HG03575 (cell line): ENCODE data around the gene UBASH3B.

Experiments used
- ATAC-seq: cut with Tn5 transposase; IDR thresholded peaks from one replicate; pipeline ENCODE4 v1.9.1; 2021; ENCODE audit not compliant: unreplicated experiment, insufficient number of reproducible peaks, low FRiP score; ENCODE audit errors: extremely low read depth

UBASH3B gene

DNA sequence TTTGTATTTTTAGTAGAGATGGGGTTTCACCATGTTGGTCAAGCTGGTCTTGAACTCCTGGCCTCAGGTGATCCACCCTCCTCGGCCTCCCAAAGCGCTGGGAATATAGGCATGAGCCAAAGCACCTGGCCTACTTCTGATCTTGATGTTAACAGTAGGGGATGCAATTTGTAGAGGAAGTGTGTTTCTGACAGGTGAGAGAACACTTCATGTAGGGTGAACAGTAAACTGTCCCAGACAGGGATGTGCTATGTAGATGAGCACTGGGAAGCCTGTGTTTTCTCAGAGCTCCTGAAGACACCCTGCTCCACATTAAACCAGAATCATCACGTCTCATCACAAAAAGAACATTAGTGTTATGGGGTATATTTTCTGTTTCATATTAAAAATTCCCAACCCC lies 45.1 kb downstream of the UBASH3B start:
- ATAC-seq, result no peak

DNA sequence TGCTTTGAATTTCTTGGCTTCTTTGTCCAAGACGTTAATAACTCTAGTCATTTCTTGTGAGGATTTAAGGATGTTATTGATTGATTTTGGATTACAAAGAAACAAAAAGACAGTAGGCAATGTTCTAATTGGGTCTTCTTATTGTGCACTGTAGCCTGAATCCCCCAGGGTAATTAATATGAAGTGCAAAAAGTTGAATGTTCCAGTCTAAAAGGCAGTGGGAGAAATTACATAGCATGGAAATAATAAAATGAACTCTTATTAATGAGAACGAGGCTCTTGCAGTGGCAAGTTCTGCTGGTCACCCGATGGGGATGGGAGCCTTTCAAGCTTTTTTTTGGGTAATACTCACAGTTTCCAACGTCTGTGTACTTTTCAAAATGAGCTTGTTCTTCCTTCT lies 45.6 kb downstream of the UBASH3B start:
- no peak for ATAC-seq

DNA sequence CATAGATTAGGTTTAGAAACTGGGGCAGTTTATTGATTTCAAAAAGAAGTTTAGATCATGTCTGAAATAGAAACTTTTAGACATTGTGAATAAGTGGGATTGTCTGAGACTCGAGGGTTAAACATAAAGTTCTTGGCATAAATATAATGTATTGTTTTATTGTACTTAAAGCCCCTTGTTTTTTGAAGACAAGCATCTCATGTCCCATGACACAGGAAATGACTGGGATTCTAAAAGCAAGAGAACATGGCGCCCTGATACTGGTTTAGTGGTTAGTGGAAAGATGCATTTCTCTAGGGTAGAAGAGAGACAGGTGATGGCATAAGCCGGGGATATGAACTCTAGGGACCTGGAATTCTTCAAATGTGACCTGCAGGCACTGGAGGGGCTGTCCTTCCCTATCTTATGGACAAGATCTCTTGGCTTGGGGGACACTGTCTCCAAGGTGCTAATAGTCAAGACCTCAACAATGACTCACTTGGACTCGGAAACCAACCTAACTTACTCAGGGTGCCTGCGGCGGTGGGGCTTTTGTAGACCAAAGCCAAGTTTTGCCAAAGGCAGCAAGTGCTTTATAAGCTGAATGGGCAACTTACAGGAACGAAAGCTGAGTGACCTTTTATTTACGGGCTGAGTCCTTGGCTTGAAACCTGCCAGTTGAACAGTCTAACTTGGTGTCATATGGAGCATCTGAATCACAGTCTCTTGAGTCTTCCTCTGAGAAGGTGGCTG lies 48.2 kb downstream of the UBASH3B start:
- ATAC-seq, result no peak

DNA sequence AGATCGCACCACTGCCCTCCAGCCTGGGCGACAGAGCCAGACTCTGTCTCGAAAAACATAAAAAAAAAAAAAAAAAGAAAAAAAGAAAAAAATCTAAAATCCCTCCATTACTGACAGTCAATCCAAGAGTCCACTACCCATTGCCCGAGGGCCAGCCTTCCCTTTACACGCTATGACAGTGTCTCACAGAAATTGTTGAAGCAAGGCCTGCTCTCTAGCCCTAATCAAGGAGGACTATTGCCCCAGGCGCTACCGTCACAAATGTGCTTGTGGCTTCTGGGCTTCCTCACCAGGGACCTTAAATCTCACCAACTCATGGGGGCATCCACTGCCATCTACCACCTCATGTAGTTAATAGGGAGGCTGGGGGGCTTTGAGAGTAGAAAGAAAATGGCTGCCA lies 49.9 kb downstream of the UBASH3B start:
- no peak for ATAC-seq

DNA sequence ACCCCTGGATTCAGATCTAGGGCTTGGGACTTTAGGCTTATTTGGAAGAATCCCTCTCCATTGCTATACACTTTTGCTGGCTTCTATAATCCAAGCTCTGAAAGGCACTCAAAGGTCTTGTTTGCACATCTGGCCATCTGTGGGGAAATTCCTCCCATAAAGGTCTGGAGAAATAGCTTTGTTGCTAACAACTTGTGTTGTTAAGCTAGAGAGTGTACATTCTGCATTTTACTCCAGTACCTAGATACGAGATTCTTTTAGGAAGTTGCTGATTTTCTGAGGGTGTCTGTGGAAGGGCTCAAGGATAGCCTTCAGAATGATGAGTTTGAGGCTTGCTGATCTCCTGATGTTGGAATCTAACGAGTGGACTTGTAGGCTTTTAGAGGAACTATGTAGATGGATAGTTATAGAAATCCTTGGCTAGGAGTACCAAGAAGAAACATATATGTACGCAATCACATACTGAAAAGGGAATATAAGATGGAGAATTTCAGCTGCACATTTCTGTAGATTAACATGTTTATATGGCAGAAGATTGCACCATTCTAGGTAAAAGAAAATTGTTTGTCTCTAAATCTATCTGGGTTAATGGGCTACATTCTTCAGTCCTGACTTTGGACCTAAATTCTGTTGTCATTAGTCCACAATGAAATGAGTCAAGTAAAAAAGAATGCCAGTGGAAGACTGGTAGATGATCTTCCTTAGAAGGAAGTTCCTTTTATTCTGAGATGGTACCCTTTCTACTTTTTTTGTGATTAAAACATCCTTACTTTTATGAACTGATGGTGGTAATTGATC lies 51.0 kb downstream of the UBASH3B start:
- no peak for ATAC-seq

DNA sequence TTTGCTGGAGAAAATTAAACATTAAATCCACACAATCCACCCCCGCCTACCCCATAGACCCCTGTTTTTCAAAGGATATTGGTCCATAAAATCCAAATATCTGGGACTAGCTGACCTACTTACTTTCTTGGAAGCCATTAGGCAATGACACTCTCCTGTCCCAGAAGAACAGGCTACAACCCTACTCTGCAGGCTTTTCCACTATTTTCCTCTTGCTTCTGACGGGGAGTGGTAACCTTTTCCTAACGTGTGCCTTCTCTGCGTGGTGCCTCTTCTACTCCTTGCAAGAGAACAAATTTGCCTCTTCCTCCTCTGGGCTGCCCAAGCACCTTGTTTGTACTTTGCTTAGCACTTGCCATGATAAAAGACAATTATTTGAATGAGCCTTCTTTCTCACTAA lies 51.6 kb downstream of the UBASH3B start:
- ATAC-seq, result no peak

DNA sequence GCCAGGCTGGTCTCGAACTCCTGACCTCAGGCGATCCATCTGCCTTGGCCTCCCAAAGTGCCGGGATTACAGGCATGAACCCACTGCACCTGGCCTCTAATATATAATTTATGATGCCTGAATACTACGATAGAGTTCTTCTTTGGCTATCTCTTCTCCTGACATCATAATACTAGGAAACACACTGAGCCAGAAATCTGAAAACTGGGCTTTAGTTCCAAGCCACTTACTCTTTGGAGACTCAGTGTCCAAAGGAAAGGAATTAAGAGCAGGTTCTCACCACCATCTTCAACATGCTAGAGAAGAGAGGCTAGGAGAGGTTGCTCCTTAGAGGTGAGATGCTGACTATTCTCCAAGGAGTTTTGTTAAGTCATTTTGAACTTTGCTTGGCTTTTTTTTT lies 52.4 kb downstream of the UBASH3B start:
- ATAC-seq, result no peak

DNA sequence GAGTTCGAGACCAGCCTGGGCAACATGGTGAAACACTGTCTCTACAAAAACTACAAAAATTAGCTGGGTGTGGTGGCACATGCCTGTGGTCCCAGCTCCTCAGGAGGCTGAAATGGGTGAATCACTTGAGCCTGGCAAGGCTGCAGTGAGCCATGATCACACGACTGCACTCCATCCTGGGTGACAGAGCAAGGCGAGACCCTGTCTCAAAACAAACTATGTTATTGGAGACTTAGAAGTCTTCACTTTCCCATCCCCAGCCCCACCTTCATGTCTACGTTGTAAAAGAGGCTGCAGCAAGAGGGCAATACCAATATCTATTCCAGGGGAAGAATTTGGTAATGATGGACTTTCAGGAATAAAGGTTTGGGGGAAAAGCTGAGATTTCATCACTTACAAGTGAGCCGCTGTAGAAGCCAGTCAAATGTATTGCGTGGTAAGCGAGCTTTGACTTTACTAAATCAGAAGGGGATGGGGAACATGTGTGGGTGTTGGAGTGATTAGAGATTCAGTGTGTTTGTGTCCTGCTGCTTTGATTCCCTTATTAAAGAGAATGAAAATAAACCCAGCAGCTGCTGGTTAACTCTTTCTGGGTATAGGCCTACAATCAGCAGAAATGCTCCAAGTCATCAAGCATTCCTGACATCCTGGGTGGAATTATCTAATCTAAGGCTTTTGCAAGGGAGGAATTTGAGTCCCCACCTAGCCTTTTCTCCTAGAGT lies 53.7 kb downstream of the UBASH3B start:
- no peak for ATAC-seq

DNA sequence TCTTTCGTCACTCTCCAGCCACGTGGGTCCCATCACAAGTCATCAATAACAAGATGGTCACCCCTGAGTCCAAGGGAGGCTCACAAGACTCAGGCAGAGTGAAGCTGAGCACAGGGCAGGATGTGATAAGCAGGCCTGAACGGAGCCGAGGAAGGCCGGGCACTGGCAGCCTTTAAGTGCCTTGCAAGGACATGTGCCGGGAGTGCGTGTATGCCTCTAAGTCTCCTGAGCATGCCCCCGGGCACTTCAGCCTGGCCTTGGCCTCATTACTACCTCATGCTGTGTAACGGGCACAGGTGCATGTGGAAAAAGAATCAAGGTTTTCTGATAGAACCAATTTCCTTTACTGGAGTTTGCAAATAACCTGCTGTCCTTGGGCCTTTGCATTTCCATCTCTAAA lies 55.8 kb downstream of the UBASH3B start:
- ATAC-seq, result no peak

DNA sequence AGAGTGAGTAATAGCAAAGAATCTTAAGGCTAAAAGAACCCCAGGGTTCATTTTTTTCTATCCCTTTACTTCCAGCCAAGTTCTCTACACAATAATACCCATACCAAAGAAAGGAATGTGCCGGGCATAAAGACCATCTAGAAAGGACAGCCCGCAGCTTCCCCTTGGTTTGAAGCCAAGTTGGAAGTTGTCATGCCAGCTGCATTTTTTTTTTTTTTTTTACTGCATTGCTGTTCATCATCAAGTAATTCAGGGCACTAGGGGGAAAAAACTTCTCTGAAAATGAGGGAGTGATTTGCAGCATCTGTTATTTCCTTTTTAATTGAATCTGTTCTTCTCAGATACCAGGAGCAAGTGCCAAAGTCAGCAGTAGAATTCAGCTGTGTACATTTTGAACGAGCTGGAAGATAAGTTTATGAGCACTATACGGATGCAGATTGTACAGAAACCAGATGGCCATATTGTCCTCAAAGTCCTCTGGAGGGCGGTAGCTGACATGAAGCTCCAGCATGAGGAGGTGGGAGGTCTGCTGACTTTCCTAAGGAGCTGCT lies 56.4 kb downstream of the UBASH3B start:
- ATAC-seq, result no peak

DNA sequence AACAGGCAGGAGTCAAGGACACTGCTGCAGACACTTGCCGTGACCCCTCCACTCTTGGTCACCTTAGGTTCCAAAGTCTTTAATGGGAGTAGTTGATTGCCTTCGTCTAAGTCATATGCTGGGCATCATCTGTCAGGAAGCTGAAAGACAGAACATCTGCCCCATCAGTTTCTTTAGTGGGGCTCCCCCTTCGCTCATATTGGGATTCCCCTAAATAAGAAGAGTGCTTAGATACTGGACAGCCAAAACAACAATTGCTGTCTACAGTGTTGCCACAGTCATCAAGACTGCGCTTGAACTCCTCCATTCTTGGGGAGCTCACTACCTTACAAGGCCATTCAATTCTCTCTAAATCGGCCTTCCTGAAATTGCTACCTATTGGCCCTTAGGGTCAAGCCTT lies 58.5 kb downstream of the UBASH3B start:
- ATAC-seq, result no peak

DNA sequence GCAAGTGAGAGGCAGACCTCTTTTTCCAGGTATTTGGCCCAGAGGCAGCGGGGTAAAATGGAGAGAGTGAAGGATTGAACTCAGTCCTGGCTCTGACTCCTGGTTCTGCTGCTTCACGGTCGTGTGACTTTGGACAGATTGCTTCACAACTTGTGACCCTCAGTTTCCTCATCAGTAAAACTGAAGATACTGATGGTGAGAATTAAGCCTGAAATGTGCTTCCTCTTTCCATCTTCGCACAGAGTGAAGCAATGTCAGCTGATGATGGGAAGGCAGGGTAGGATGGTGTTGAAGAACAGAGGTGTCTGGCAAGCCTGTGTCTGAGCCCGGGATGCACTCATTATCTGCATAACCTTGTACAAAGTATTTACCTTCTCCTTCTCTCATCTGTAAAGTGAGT lies 59.0 kb downstream of the UBASH3B start:
- no peak for ATAC-seq

DNA sequence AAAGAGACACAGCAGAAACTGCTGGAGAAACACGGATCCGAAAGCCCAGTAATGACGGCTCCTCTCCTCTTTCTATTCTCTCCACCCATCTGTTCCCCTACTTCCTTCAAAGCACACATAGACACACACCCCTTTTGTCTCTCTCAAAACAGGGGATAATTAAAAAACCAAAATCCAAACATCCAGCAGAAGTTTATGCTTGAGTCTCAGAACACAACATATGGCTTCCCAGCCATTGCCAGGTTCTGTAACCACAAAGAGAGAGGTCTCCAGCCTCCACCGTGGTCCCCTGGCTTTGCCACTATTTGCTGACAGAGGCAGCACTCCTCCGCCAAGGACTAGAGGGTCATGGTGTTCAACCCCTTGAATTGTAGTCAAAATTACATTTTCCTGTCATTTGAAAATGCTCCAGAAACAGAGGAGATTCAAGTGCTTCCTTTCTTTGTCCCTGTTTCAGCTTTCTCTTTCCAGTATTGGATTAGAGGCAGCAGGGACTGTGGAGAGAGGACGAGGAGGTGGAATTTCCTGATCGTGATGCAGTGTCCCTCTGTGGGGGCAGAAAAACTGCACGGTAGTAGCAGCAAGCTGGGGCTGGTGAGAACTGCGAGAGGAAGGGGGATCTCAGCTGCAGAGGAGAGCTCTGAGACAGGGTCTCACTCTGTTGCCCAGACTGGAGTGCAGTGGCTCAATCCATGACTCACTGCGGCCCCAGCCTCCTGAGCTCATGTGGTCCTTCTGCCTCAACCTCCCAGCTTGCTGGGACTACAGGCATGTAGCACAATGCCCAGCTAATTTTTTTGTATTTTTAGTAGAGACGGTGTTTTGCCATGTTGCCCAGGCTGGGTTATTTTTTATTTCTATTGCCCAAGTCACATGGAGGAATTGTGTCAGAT lies 60.3 kb downstream of the UBASH3B start:
- ATAC-seq, result no peak

DNA sequence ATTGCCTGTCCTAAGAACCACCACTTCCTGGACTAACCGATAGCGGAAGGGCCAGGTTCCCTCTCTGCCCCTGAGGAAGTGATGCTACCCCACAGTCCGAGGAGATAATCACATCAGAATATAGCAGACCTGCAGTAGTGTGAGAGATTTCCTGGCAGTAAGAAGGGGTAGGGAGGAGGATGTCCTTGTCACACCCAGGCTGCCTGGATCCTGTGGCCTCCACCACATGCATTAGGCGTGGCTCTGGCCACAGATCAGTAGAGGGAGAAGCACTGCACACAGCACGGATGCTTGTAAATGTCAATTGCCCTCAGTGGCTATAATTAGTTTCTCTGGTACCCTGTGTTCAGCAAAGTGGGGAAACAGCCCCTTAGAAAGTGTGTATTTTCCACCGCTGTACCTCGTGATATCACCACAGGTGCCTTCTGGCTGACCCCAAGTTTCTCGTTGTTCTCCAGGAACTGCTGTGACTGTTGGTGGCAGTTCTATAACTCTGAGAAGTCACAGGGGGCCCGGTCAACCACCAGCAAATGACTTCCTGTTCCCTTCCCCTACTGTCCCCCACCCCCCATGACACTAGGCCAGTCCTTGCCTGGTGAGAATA lies 61.8 kb downstream of the UBASH3B start:
- ATAC-seq, result peak; percentile 82

DNA sequence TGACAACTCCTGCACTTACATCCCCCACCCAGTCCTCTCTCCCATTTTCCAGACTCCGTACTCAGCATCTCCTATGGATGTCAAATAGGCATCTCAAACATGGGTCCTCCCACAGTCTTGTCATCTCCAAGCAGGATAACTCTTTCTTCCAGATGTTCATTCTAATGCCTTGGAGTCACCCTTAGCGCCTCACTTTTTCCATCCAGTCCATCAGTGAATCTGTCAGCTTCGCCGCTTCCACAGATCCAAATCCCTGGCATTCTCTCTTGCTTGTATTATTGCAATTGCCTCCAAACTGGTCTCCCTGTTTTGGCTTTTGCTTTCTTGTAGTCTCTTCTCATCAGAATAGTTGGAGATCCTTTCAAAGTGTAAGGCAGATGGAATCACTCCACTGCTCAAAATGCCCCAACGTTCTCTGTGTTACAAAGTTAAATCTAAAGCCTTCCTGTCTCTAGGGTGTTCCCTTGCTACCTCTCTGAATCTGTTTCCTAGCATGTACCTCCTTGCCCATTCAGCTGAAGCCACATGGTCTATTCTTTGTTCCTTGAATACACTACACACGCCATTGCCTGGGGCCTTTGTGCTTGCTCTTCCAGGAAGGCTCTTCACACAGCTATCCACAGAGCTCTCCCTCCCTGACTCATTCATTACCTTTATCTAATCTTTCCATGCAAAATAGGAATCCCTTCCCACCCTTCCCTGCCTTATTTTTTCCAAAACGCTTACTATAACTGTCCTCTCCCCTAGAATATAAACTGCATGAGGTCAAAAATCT lies 64.8 kb downstream of the UBASH3B start:
- no peak for ATAC-seq

DNA sequence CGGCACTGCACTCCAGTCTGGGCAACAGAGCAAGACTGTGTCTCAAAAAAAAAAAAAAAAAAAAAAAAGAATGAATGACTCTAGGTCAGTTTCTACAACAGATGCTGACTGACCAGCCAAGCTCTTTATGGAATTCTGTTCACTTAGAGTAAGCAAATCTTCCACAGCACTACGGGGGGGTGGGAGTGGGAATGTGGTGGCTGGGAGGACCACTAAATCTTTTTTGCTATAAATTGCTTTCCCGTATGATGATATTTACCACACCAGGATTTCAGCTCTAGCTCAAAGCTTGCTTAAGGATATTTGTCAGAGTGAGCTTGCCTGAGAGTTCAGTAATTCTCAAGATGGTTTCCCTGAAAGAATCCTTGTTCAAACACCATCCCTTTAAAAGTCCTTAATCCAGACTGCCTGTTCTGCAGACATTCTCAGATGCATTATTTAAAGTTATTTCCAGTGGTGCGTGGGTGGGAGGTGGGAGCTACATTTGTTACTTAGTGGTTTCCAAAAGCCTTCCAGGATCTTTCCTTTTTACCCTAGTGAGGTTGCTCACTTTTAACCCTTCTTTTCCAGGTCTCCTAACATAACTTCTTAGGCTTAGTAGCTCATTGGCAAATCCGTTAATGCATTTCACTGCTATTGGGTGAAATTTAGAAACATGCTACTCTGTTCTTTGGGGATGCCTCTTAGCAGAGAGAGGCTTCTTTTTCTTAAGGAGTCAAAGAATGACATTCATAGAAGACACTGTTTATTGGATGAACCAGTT lies 65.9 kb downstream of the UBASH3B start:
- no peak for ATAC-seq

DNA sequence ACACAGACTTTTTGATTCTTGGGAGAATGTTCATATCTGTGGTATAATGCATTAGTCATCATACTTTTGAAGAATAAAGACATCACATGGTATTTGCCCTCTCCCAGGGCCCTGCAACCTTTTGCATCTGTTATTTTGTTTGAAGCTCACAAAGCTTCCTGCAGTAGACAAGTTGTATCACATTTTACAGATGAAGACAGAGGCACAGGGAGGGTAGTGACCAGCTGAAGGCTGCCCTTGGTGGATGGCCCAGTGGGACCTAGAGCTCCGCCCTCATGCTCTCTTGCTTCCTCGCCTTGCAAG lies 66.4 kb downstream of the UBASH3B start:
- ATAC-seq, result no peak
